C4-2B (cell line): ENCODE data around the gene COL7A1.

Experiments used
- CTCF ChIP-seq: fragments of 450-650 bp; conservative IDR thresholded peaks from 2 replicates; pipeline ENCODE4 v1.5.1; 2017; ENCODE audit warnings: mild to moderate bottlenecking
- ZFX ChIP-seq: fragments of 450-650 bp; IDR thresholded peaks from 2 replicates; pipeline ENCODE4 v1.6.1; 2017

GRCh38 chr3:48563382-48563918 is 31.7 kb downstream of the COL7A1 start, which contains the start of gene UCN2:
- TF ChIP-seq CTCF, result no peak
- TF ChIP-seq ZFX, result no peak
